ENCODE results near the gene HOXD3. TPM values are rescaled to one million over a fixed set of nuclear protein-coding genes. Genes with fewer than 3 reads are reported as not detected.

Gene HOXD3
- total and polyA plus RNA-seq, 12 donors = 0.10 to 1.1 (median 0.27) TPM; not detected in 5

GRCh38 chr2:176206682-176207081, 49.6 kb downstream of the HOXD3 start:
- TF ChIP-seq CTCF (IDR thresholded peaks at IDR 0.05) = no peak
- H3K36me3 ChIP-seq = no peaks in the 10 kb centered on the region
- 45 to 51% methylated on average over 2 of the region's 2 CpGs for WGBS, 2 donors
- intact Hi-C loops (cut with DNase I) = no loop called here
- H3K27ac ChIP-seq = no peak overlapping the region
- DNase-seq (no peak), ATAC-seq (no peak)
- H3K9me3 ChIP-seq = peaks cover 0 to 8% (median 0%) of the 10 kb centered on the region in 11 donors
- no peak overlapping the region for H3K4me3 ChIP-seq
- peaks cover 0 to 49% (median 10%) of the 10 kb centered on the region in 7 donors for H3K27me3 ChIP-seq
- no peaks in the 10 kb centered on the region for H3K4me1 ChIP-seq

GRCh38 chr2:176211110-176211509, 54.0 kb downstream of the HOXD3 start:
- intact Hi-C loops (cut with DNase I) = no loop called here

GRCh38 chr2:176212276-176212675, 55.2 kb downstream of the HOXD3 start:
- no peaks in the 10 kb centered on the region for H3K9me3 ChIP-seq
- peaks cover 0 to 8% (median 0%) of the 10 kb centered on the region in 7 donors for H3K27me3 ChIP-seq
- ATAC-seq (peak in 1 of 8 donors; percentile 39), DNase-seq (no peak)
- intact Hi-C loops (cut with DNase I) = no loop called here
- H3K27ac ChIP-seq = no peak overlapping the region
- TF ChIP-seq CTCF (IDR thresholded peaks at IDR 0.05) = no peak
- peaks cover 0 to 11% (median 0%) of the 10 kb centered on the region in 9 donors for H3K4me1 ChIP-seq
- H3K4me3 ChIP-seq = no peak overlapping the region
- H3K36me3 ChIP-seq = no peaks in the 10 kb centered on the region

More at GRCh38 chr2:176211110-176211509, 54.0 kb downstream of the HOXD3 start:
- TF ChIP-seq CTCF (IDR thresholded peaks at IDR 0.05) = no peak
- WGBS, 2 donors = 77 to 90% methylated on average over 1 of the region's 1 CpG
- DNase-seq (no peak), ATAC-seq (no peak)
- Histone ChIP-seq H3K36me3 (no peaks in the 10 kb centered on the region), H3K9me3 (no peaks in the 10 kb centered on the region), H3K27me3 (peaks cover 0 to 8% (median 0%) of the 10 kb centered on the region in 7 donors), H3K4me3 (no peak overlapping the region), H3K27ac (no peak overlapping the region), H3K4me1 (peaks cover 0 to 11% (median 0%) of the 10 kb centered on the region in 9 donors)

- intact Hi-C loops (cut with DNase I) = no loop called here
- TF ChIP-seq CTCF (IDR thresholded peaks at IDR 0.05) = no peak
- Histone ChIP-seq H3K27me3 (peaks cover 0 to 8% (median 0%) of the 10 kb centered on the region in 7 donors), H3K27ac (no peak overlapping the region), H3K4me1 (peaks cover 0 to 11% (median 0%) of the 10 kb centered on the region in 9 donors), H3K4me3 (no peak overlapping the region), H3K9me3 (peaks cover 0 to 2% (median 0%) of the 10 kb centered on the region in 11 donors), H3K36me3 (no peaks in the 10 kb centered on the region)
- no peak for ATAC-seq
- WGBS, 2 donors = 63 to 64% methylated on average over 1 of the region's 1 CpG
- no peak for DNase-seq
Measured at GRCh38 chr2:176213406-176213805, 56.3 kb downstream of the HOXD3 start.

Small RNAs within 50 kb of the gene (microRNA-seq; reads per million reads assigned to microRNA genes)
- gene MIR10B = 859 to 2,644 reads per million in 2 donors

Other genes with a start within 250 kb of the HOXD3 start
- 10 to 100 TPM; 23.3 to 51.3 (median 33.5) TPM for gene LNPK, start 155.0 kb upstream of the HOXD3 start, total RNA-seq
- 1 to 10 TPM; 4.9 to 5.1 TPM for gene LNPK, start 155.0 kb upstream of the HOXD3 start, polyA plus RNA-seq
- not detected for gene EVX2, start 73.3 kb upstream of the HOXD3 start, total RNA-seq
- gene EVX2, start 73.3 kb upstream of the HOXD3 start, polyA plus RNA-seq = not detected
- gene HOXD13, start 64.6 kb upstream of the HOXD3 start, total RNA-seq = not detected
- gene HOXD13, start 64.6 kb upstream of the HOXD3 start, polyA plus RNA-seq = not detected
- not detected for gene HOXD12, start 57.5 kb upstream of the HOXD3 start, total RNA-seq
- not detected for gene HOXD12, start 57.5 kb upstream of the HOXD3 start, polyA plus RNA-seq
- gene HOXD11, start 50.0 kb upstream of the HOXD3 start, total RNA-seq = not detected
- not detected for gene HOXD11, start 50.0 kb upstream of the HOXD3 start, polyA plus RNA-seq
- gene HOXD10, start 40.5 kb upstream of the HOXD3 start, total RNA-seq = not detected
- gene HOXD10, start 40.5 kb upstream of the HOXD3 start, polyA plus RNA-seq = not detected
- gene HOXD9, start 34.6 kb upstream of the HOXD3 start, total RNA-seq = under 1 TPM in 2 of 10 donors, not detected in 8; 0.15 to 0.29 TPM
- gene HOXD9, start 34.6 kb upstream of the HOXD3 start, polyA plus RNA-seq = under 1 TPM; 0.16 to 0.29 TPM
- 1 to 10 TPM in 1 of 10 donors, under 1 TPM in 7, not detected in 2; 0.26 to 1.5 (median 0.42) TPM for gene HOXD8, start 27.6 kb upstream of the HOXD3 start, total RNA-seq
- gene HOXD8, start 27.6 kb upstream of the HOXD3 start, polyA plus RNA-seq = under 1 TPM; 0.35 to 0.59 TPM
- gene HOXD4, start 5.8 kb upstream of the HOXD3 start, total RNA-seq = under 1 TPM in 8 of 10 donors, not detected in 2; 0.21 to 0.69 (median 0.40) TPM
- 1 to 10 TPM in 1 of 2 donors, under 1 TPM in 1; 0.13 to 1.6 TPM for gene HOXD4, start 5.8 kb upstream of the HOXD3 start, polyA plus RNA-seq
- under 1 TPM in 2 of 10 donors, not detected in 8; 0.19 to 0.23 TPM for gene HOXD1, start 31.4 kb downstream of the HOXD3 start, total RNA-seq
- gene HOXD1, start 31.4 kb downstream of the HOXD3 start, polyA plus RNA-seq = under 1 TPM; 0.03 to 0.15 TPM
- gene MTX2, start 112.1 kb downstream of the HOXD3 start, total RNA-seq = 10 to 100 TPM; 37.3 to 55.8 (median 46.8) TPM
- 10 to 100 TPM; 57.0 to 65.2 TPM for gene MTX2, start 112.1 kb downstream of the HOXD3 start, polyA plus RNA-seq